ENCODE results near the gene PCDHGA3.
"Not testable (repeated sequence)": the region's sequence is repeated elsewhere in the genome, so short reads cannot be mapped to it uniquely, and the experiment has no call there.

PCDHGA3 gene

GRCh38 chr5:141383345-141383744 is 39.7 kb downstream of the PCDHGA3 start:
- no peak for DNase-seq

- DNase-seq, result no peak
Measured at GRCh38 chr5:141384471-141385267, 41.0 kb downstream of the PCDHGA3 start.

DNA sequence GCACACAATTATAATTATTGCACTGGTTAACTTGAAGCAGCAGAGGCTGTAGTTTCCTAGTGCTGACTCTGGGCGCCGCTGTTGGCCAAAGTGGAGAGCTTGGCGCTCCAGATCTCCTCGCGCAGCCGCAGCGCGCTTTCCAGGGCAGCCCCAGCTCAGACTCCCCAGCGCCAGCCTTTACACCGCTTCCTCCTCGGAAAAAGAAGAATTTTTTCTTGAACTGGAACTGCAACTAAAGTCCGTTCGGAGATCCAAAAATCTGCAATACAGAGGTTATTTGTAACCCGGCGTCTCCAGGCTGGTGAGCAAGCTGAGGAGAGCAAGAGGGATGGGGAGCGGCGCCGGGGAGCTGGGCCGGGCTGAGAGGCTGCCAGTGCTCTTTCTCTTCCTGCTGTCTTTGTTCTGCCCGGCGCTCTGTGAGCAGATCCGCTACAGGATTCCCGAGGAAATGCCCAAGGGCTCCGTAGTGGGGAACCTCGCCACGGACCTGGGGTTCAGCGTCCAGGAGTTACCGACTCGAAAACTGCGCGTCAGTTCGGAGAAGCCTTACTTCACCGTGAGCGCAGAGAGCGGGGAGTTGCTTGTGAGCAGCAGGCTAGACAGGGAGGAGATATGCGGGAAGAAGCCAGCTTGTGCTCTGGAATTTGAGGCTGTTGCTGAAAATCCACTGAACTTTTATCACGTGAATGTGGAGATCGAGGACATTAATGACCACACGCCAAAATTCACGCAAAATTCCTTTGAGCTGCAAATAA is 44.1 kb downstream of the PCDHGA3 start, which contains the start of gene PCDHGB4:
PCDHGB4 (plus strand) TSS at position 142 of the 755 bp plus-strand sequence; CDS start at position 329, 187 bp downstream.
- DNase-seq, result not testable (repeated sequence)

DNA sequence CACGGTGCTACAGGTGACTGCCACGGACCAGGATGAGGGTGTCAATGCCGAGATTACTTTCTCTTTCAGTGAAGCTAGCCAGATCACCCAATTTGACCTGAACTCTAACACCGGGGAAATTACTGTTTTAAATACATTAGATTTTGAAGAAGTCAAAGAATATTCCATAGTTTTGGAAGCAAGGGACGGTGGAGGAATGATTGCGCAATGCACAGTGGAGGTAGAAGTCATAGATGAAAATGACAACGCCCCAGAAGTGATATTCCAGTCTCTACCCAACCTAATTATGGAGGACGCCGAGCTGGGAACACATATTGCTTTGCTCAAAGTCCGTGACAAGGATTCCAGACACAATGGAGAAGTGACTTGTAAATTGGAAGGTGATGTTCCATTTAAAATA is 45.0 kb downstream of the PCDHGA3 start:
- no peak for DNase-seq

DNA sequence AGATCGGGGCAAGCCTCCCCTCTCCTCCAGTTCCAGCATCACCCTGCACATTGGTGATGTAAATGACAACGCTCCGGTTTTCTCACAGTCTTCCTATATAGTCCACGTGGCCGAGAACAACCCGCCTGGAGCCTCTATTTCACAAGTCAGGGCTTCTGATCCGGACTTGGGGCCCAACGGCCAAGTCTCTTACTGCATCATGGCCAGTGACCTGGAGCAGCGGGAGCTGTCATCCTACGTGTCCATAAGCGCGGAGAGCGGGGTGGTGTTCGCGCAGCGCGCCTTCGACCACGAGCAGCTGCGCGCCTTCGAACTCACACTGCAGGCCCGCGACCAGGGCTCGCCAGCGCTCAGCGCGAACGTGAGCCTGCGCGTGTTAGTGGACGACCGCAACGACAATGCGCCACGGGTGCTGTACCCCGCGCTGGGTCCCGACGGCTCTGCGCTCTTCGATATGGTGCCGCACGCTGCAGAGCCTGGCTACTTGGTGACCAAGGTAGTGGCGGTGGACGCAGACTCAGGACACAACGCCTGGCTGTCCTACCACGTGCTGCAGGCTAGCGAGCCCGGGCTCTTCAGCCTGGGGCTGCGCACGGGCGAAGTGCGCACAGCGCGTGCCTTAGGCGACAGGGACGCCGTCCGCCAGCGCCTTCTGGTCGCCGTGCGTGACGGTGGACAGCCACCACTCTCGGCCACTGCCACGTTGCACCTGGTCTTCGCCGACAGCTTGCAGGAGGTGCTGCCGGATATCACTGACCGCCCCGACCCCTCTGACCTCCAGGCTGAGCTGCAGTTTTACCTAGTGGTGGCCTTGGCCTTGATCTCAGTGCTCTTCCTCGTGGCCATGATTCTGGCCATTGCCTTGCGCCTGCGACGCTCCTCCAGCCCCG is 45.8 kb downstream of the PCDHGA3 start:
- no peak for DNase-seq

- DNase-seq, result no peak
Measured at GRCh38 chr5:141392429-141393198, 49.0 kb downstream of the PCDHGA3 start, which contains the start of gene PCDHGA8. Gene PCDHGA8 (plus strand): TSS chr5:141392633. CDS start chr5:141392814, 181 bp downstream.

GRCh38 chr5:141393267-141393666 is 49.6 kb downstream of the PCDHGA3 start:
- DNase-seq, result no peak

GRCh38 chr5:141394401-141395187 is 51.0 kb downstream of the PCDHGA3 start:
- not testable (repeated sequence) for DNase-seq

All from DMS79 treated with DMSO at 0.1 percent for 48 hours (cell line).